ENCODE measurements around the gene CLCN2. TPM values are rescaled to one million over a fixed set of nuclear protein-coding genes. Genes with fewer than 3 reads are reported as not detected.

Gene CLCN2
- total and polyA plus RNA-seq, 2 experiments from 2014 or later = 11.9 to 12.3 TPM

GRCh38 chr3:184384856-184385422 lies 23.5 kb upstream of the CLCN2 start:
- WGBS (ENCODE audit: low lambda C conversion rate, missing lambda C conversion rate) = 92% methylated on average over 8 of the region's 8 CpGs
- Histone ChIP-seq H3K27ac (no peak overlapping the region), H3K4me2 (no peak overlapping the region), H3K9me2 (replicated peaks; ENCODE audit: insufficient read depth) (no peaks in the 10 kb centered on the region), H3K4me1 (ENCODE audit: insufficient read depth) (peaks cover 10% of the 10 kb centered on the region), H3K9me3 (ENCODE audit: low read depth) (no peaks in the 10 kb centered on the region), H3K36me3 (replicated peaks; ENCODE audit: insufficient read depth, low read depth) (no peaks in the 10 kb centered on the region), H3K27me3 (peaks cover 15% of the 10 kb centered on the region), H4K20me1 (ENCODE audit: insufficient read depth, poor library complexity, severe bottlenecking) (no peaks in the 10 kb centered on the region), H2AFZ (no peak overlapping the region), H3K4me3 (no peak overlapping the region), H3K79me2 (no peaks in the 10 kb centered on the region)
- DNase-seq (ENCODE audit: low spot score) = no peak
- TF ChIP-seq, protein P1, sequence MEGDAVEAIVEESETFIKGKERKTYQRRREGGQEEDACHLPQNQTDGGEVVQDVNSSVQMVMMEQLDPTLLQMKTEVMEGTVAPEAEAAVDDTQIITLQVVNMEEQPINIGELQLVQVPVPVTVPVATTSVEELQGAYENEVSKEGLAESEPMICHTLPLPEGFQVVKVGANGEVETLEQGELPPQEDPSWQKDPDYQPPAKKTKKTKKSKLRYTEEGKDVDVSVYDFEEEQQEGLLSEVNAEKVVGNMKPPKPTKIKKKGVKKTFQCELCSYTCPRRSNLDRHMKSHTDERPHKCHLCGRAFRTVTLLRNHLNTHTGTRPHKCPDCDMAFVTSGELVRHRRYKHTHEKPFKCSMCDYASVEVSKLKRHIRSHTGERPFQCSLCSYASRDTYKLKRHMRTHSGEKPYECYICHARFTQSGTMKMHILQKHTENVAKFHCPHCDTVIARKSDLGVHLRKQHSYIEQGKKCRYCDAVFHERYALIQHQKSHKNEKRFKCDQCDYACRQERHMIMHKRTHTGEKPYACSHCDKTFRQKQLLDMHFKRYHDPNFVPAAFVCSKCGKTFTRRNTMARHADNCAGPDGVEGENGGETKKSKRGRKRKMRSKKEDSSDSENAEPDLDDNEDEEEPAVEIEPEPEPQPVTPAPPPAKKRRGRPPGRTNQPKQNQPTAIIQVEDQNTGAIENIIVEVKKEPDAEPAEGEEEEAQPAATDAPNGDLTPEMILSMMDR (IDR thresholded peaks at IDR 0.05; ENCODE audit: poor library complexity) = no peak
- TF ChIP-seq EZH2 (IDR thresholded peaks at IDR 0.05; ENCODE audit: borderline replicate concordance) = no peak
- no peak for TF ChIP-seq EZH2phosphoT487 (IDR thresholded peaks at IDR 0.05; ENCODE audit: low read depth, severe bottlenecking, unreplicated experiment)

GRCh38 chr3:184384342-184384741 lies 22.9 kb upstream of the CLCN2 start:
- TF ChIP-seq EZH2 (IDR thresholded peaks at IDR 0.05; ENCODE audit: borderline replicate concordance) (no peak), EZH2phosphoT487 (IDR thresholded peaks at IDR 0.05; ENCODE audit: low read depth, severe bottlenecking, unreplicated experiment) (no peak)
- TF ChIP-seq, protein P1 (IDR thresholded peaks at IDR 0.05; ENCODE audit: poor library complexity) = no peak
- no peaks in the 10 kb centered on the region for H3K36me3 ChIP-seq (replicated peaks; ENCODE audit: insufficient read depth, low read depth)
- H2AFZ ChIP-seq = no peak overlapping the region
- peaks cover 15% of the 10 kb centered on the region for H3K27me3 ChIP-seq
- no peaks in the 10 kb centered on the region for H4K20me1 ChIP-seq (ENCODE audit: insufficient read depth, poor library complexity, severe bottlenecking)
- H3K9me3 ChIP-seq (ENCODE audit: low read depth) = no peaks in the 10 kb centered on the region
- DNase-seq (ENCODE audit: low spot score) = no peak
- H3K9me2 ChIP-seq (replicated peaks; ENCODE audit: insufficient read depth) = no peaks in the 10 kb centered on the region
- no peak overlapping the region for H3K27ac ChIP-seq
- H3K4me3 ChIP-seq = no peak overlapping the region
- peaks cover 11% of the 10 kb centered on the region for H3K4me1 ChIP-seq (ENCODE audit: insufficient read depth)
- no peaks in the 10 kb centered on the region for H3K79me2 ChIP-seq
- no peak overlapping the region for H3K4me2 ChIP-seq
- 88% methylated on average over 9 of the region's 9 CpGs for WGBS (ENCODE audit: low lambda C conversion rate, missing lambda C conversion rate)

GRCh38 chr3:184383033-184383740 lies 21.8 kb upstream of the CLCN2 start:
- no peak overlapping the region for H2AFZ ChIP-seq
- peaks cover 17% of the 10 kb centered on the region for H3K4me1 ChIP-seq (ENCODE audit: insufficient read depth)
- H3K9me3 ChIP-seq (ENCODE audit: low read depth) = no peaks in the 10 kb centered on the region
- H4K20me1 ChIP-seq (ENCODE audit: insufficient read depth, poor library complexity, severe bottlenecking) = no peaks in the 10 kb centered on the region
- 92% methylated on average over 14 of the region's 15 CpGs for WGBS (ENCODE audit: low lambda C conversion rate, missing lambda C conversion rate)
- TF ChIP-seq, protein P1 (IDR thresholded peaks at IDR 0.05; ENCODE audit: poor library complexity) = no peak
- no peak for TF ChIP-seq EZH2 (IDR thresholded peaks at IDR 0.05; ENCODE audit: borderline replicate concordance)
- no peak for TF ChIP-seq EZH2phosphoT487 (IDR thresholded peaks at IDR 0.05; ENCODE audit: low read depth, severe bottlenecking, unreplicated experiment)
- no peak overlapping the region for H3K4me2 ChIP-seq
- DNase-seq (ENCODE audit: low spot score) = no peak
- no peak overlapping the region for H3K27ac ChIP-seq
- H3K79me2 ChIP-seq = no peaks in the 10 kb centered on the region
- no peak overlapping the region for H3K4me3 ChIP-seq
- H3K27me3 ChIP-seq = peaks cover 15% of the 10 kb centered on the region
- no peaks in the 10 kb centered on the region for H3K36me3 ChIP-seq (replicated peaks; ENCODE audit: insufficient read depth, low read depth)
- H3K9me2 ChIP-seq (replicated peaks; ENCODE audit: insufficient read depth) = no peaks in the 10 kb centered on the region
